ENCODE results near the gene PEX1. TPM values are rescaled to one million over a fixed set of nuclear protein-coding genes. Genes with fewer than 3 reads are reported as not detected.

Gene PEX1
- 10 to 100 TPM; 19.7 to 59.7 (median 36.8) TPM for total RNA-seq

- DNase-seq, result peak; percentile 95 to 96
- H3K4me1 ChIP-seq, result no peaks in the 10 kb centered on the region
- no peaks in the 10 kb centered on the region for H3K9me3 ChIP-seq
- H3K27me3 ChIP-seq, result no peaks in the 10 kb centered on the region
- peak within 1 kb of the TSS; percentile 86 to 98 for H3K4me3 ChIP-seq
- intact Hi-C loops (cut with DNase I; ENCODE audit: low total_unique reads), result no loop called here
- TF ChIP-seq POLR2A (IDR thresholded peaks at IDR 0.05), result peak; percentile 21 to 55
- TF ChIP-seq, protein P1, sequence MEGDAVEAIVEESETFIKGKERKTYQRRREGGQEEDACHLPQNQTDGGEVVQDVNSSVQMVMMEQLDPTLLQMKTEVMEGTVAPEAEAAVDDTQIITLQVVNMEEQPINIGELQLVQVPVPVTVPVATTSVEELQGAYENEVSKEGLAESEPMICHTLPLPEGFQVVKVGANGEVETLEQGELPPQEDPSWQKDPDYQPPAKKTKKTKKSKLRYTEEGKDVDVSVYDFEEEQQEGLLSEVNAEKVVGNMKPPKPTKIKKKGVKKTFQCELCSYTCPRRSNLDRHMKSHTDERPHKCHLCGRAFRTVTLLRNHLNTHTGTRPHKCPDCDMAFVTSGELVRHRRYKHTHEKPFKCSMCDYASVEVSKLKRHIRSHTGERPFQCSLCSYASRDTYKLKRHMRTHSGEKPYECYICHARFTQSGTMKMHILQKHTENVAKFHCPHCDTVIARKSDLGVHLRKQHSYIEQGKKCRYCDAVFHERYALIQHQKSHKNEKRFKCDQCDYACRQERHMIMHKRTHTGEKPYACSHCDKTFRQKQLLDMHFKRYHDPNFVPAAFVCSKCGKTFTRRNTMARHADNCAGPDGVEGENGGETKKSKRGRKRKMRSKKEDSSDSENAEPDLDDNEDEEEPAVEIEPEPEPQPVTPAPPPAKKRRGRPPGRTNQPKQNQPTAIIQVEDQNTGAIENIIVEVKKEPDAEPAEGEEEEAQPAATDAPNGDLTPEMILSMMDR (IDR thresholded peaks at IDR 0.05), result peak; percentile 16 to 67 (median 42)
- H3K27ac ChIP-seq, result peak within 1 kb of the TSS; percentile 90 to 92
- no peaks in the 10 kb centered on the region for H3K36me3 ChIP-seq
Measured at GRCh38 chr7:92528188-92528957, at the start of gene PEX1, which contains the start of gene RBM48. TSS of gene PEX1 (minus strand) at chr7:92528520. CDS start at chr7:92528435, 85 bp downstream. TSS of gene RBM48 (plus strand) at chr7:92528795. CDS start at chr7:92528814, 19 bp downstream.

DNA sequence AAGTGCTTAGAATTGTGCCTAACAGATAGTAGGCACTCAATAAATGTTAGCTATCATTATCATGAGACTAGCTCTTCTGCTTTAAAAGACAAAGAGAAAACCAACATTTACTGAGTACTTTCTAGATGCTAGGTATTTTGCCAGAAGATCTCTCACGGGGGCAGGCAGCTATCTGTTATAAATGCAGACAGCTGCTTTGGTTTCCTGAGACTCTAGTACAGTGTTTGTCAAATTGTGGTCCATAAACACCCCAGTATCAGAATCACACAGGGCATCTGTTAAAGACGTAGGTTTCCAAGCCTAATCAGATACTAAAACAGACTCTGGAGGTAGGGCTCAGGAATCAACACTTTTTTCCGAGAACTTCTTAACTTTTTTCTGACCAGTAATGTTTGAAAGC, 48.0 kb upstream of the PEX1 start:
- Histone ChIP-seq H3K4me3 (no peak overlapping the region), H3K9me3 (no peaks in the 10 kb centered on the region), H3K27me3 (no peaks in the 10 kb centered on the region), H3K36me3 (no peaks in the 10 kb centered on the region), H3K27ac (no peak overlapping the region), H3K4me1 (no peaks in the 10 kb centered on the region)
- intact Hi-C loops (cut with DNase I; ENCODE audit: low total_unique reads), result no loop called here
- TF ChIP-seq, protein P1 (IDR thresholded peaks at IDR 0.05), result no peak
- no peak for TF ChIP-seq POLR2A (IDR thresholded peaks at IDR 0.05)
- no peak for DNase-seq

GRCh38 chr7:92569137-92569536, 40.8 kb upstream of the PEX1 start:
- Histone ChIP-seq H3K9me3 (no peaks in the 10 kb centered on the region), H3K36me3 (no peaks in the 10 kb centered on the region), H3K27ac (no peak overlapping the region), H3K27me3 (no peaks in the 10 kb centered on the region), H3K4me3 (no peak overlapping the region), H3K4me1 (no peaks in the 10 kb centered on the region)
- TF ChIP-seq POLR2A (IDR thresholded peaks at IDR 0.05), result no peak
- TF ChIP-seq, protein P1 (IDR thresholded peaks at IDR 0.05), result no peak
- DNase-seq, result no peak
- intact Hi-C loops (cut with DNase I; ENCODE audit: low total_unique reads), result no loop called here

GRCh38 chr7:92567460-92567859, 39.1 kb upstream of the PEX1 start:
- TF ChIP-seq, protein P1 (IDR thresholded peaks at IDR 0.05), result no peak
- TF ChIP-seq POLR2A (IDR thresholded peaks at IDR 0.05), result no peak
- H3K27ac ChIP-seq, result no peak overlapping the region
- H3K27me3 ChIP-seq, result no peaks in the 10 kb centered on the region
- H3K9me3 ChIP-seq, result no peaks in the 10 kb centered on the region
- no peak for DNase-seq
- H3K36me3 ChIP-seq, result no peaks in the 10 kb centered on the region
- intact Hi-C loops (cut with DNase I; ENCODE audit: low total_unique reads), result no loop called here
- no peak overlapping the region for H3K4me3 ChIP-seq
- no peaks in the 10 kb centered on the region for H3K4me1 ChIP-seq

- Histone ChIP-seq H3K4me3 (no peak overlapping the region), H3K27me3 (no peaks in the 10 kb centered on the region), H3K27ac (no peak overlapping the region), H3K36me3 (no peaks in the 10 kb centered on the region), H3K4me1 (no peaks in the 10 kb centered on the region), H3K9me3 (no peaks in the 10 kb centered on the region)
- intact Hi-C loops (cut with DNase I; ENCODE audit: low total_unique reads), result no loop called here
- DNase-seq, result no peak
- TF ChIP-seq, protein P1 (IDR thresholded peaks at IDR 0.05), result no peak
- TF ChIP-seq POLR2A (IDR thresholded peaks at IDR 0.05), result no peak
Measured at GRCh38 chr7:92563345-92563744, 35.0 kb upstream of the PEX1 start.

All from uterus (tissue), 4 donors.